GM21390 (cell line): ENCODE measurements around the gene LIME1.

Source experiments
- ATAC-seq: cut with Tn5 transposase; IDR thresholded peaks from one replicate; pipeline ENCODE4 v1.9.1; 2021; ENCODE audit not compliant: unreplicated experiment

Gene LIME1, protein sequence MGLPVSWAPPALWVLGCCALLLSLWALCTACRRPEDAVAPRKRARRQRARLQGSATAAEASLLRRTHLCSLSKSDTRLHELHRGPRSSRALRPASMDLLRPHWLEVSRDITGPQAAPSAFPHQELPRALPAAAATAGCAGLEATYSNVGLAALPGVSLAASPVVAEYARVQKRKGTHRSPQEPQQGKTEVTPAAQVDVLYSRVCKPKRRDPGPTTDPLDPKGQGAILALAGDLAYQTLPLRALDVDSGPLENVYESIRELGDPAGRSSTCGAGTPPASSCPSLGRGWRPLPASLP

DNA sequence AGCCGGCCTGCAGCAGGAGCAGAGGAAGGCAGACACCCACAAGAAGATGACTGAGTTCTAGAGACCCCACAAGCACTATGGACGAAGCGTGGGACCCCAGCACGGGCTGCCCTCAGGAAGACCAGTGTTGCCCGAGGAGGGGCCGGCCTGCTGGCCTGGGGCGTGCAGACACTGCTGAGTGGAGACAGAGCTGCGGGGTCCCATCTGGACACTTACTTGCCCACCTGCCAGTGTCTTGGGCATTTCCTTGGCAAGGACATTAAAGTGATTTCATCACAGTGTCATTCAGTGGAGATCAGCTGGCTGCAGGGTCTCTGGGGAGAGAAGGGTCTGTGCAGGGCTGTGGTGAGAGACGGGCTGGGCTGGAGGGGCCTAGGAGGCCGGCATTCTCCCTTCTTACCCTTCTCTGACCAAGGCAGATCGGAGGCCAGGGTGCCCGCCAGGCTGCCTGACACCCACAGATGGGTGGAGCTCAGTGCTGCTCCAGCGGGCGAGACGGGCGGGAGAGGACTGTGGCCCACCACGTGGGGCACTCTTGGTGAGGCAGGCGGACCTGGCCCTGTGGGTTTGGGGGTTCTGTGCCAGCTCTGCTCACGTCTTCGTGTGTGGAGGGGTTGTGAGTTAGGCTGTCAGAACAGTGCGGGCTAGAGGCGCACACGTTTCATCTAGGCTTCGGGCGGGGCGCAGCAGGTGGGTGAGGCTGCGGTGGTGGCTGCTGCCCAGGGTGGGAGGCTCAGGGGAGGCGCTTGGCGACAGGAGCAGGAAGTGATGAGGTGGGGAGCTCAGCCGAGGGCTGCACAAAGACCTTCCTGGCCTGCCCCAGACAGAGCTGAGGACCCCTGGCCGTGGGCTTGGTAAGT is at the start of gene LIME1:
TSS of gene LIME1 (plus strand) at position 806 of the 860 bp plus-strand sequence. CDS start 886 bp downstream, outside the sequence.
- no peak for ATAC-seq

GRCh38 chr20:63687419-63688178 is 48.9 kb upstream of the LIME1 start:
- no peak for ATAC-seq

- no peak for ATAC-seq
Measured at GRCh38 chr20:63688228-63689045, 48.0 kb upstream of the LIME1 start.

GRCh38 chr20:63689046-63690002 is 47.1 kb upstream of the LIME1 start:
- no peak for ATAC-seq

DNA sequence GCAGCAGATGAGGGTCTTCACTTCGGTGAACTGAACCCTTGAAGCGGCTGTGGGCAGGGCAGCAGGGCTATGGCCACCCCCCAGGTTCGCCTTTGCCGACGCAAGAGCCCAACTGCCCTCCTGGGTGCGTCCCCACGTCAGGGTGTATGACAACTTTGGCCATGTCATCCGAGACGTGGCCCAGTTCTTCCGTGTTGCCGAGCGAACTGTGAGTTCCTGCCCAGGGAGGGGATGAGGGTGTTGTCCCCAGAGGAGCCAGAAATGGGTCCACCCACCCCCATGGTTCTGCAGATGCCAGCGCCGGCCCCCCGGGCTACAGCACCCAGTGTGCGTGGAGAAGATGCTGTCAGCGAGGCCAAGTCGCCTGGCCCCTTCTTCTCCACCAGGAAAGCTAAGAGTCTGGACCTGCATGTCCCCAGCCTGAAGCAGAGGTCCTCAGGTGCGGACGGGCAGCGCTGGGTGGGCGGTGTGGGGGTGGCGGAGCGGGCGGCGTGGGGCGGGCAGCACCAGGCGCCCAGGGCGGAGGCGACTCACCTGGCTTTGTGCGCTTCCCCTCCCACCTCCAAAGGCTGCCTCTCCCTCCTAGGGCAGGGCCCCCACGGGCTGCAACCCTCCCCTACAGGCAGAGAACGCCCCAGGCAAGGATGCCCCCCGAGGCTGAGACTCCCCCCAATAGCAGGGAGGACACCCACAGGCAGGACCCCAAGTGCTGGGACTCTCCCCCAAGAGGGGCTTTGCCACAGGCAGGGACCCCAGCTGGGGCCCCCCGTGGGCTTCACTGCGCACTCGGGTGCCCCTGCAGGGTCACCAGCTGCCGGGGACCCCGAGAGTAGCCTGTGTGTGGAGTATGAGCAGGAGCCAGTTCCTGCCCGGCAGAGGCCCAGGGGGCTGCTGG is 46.2 kb upstream of the LIME1 start:
- no peak for ATAC-seq

DNA sequence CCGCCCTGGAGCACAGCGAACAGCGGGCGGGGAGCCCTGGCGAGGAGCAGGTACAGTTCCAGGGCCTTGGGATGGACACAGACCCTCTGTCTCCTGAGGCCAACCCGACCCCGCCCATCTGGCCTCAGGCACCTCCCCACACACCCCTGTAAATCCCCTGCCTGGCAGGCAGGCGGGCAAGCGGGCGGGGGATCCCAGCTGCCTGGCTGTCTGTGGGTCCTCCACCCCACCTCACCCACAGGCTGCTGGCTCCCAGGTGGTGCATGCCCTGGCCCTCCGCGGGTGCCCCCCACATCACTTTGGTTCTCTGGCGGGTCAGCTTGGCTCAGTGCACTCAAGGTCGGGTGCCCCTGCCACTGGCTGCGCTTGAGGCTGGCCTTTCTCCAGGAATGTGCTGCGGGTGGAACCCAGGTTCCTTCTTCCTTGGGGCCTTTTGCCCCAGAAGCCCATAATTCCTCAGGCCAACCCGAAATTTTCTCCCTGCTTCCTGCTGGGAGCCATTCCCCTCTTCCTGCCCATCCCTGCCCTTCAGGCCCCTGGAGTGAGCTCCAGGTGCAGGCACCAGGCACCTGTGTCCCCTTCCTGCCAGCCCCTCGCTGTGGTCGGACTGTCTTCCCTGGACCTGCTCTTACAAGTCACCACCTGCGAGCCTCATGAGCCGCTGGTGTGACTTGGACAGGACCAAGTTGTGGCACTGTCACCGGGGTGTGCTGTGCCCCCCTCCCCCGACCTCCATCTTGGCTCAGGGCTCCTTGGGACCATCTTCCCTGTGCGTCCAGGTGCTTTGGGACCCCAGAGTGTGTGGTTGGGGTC is 45.4 kb upstream of the LIME1 start:
- no peak for ATAC-seq

- no peak for ATAC-seq
Measured at GRCh38 chr20:63691711-63692435, 44.6 kb upstream of the LIME1 start.

DNA sequence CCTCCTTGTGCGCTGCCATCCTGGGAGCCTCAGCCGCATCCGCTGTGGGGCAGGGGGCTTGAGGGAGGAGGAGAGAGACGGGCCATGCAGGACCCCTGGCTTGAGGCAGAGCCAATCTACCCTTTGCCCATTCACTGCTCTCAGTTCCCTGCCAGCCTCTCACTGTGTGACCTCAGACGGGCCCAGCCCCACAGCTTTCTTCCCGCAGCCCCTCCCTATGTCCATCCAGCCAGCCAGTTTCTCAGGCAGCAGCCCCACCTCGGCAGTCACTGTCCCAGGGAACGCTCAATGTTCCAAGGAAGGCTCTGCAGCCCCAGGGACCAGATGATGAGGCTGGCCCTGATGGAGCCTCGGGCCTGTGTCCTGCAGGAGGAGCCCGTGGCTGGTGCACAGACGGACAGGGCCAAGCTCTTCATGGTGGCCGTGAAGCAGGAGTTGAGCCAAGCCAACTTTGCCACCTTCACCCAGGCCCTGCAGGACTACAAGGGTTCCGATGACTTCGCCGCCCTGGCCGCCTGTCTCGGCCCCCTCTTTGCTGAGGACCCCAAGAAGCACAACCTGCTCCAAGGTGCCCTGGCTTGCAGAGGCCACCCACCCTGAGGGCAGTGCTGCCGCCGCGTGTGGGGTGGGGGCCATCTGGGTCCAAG is 43.9 kb upstream of the LIME1 start:
- no peak for ATAC-seq

GRCh38 chr20:63693083-63693732 is 43.3 kb upstream of the LIME1 start:
- ATAC-seq: no peak

- no peak for ATAC-seq
Measured at GRCh38 chr20:63693733-63694583, 42.5 kb upstream of the LIME1 start.

- no peak for ATAC-seq
Measured at GRCh38 chr20:63694584-63695423, 41.7 kb upstream of the LIME1 start.

DNA sequence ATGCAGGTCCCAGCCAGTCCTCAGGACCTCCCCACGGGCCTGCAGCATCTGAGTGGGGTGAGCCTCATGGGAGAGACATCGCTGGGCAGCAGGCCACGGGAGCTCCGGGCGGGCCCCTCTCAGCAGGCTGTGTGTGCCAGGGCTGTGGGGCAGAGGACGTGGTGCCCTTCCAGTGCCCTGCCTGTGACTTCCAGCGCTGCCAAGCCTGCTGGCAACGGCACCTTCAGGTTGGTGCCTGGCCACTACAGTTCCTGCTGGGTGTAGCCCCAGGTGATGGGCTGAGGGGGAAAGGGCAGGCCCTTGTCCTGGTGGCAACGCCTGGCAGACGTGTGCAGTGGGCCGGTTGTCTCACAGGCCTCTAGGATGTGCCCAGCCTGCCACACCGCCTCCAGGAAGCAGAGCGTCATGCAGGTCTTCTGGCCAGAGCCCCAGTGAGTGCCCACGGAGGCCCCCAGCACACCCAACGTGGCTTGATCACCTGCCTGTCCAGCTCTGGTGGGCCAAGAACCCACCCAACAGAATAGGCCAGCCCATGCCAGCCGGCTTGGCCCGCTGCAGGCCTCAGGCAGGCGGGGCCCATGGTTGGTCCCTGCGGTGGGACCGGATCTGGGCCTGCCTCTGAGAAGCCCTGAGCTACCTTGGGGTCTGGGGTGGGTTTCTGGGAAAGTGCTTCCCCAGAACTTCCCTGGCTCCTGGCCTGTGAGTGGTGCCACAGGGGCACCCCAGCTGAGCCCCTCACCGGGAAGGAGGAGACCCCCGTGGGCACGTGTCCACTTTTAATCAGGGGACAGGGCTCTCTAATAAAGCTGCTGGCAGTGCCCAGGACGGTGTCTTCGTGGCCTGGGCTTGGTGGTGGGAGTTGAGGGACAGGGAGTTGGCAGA is 40.8 kb upstream of the LIME1 start:
- ATAC-seq: no peak

GRCh38 chr20:63696306-63696627 is 40.2 kb upstream of the LIME1 start:
- ATAC-seq: no peak
